ENCODE results near the gene ZNF672. TPM values are rescaled to one million over a fixed set of nuclear protein-coding genes. Genes with fewer than 3 reads are reported as not detected.

ZNF672 gene
- total RNA-seq, 1 experiment from 2014 or later, result 27.6 TPM

DNA sequence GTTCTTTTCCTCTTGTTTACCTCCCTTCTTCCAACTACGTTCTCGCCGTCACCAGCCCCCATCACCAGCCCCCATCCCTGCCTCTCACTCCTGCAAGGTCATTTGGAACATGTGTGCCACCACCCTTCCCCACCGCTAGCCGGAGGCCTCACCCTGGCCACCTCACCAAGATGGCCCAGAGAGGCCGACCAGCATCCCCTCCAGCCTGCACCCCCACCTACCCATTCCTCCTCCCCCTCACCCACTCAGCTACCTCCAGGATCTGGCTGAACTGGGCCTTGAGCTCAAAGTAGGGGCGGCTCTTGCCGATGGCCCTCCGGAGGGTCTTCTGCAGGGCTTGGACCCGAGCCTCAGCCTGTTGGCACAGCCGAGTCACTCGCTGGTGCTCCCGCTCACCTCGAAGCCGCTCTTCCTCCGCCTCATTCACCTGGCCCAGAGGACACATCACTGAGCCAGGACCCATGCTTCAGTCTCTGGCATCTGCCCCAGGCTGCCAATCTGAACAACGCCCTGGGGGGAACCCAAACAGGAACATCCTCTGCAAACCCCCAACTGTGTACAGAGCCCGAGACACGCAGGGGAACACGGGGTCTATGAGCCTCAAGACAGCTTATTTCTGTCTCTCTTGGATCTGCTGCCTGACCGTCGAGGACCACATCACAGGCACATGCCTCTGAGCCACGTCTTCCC is 25.1 kb upstream of the ZNF672 start:
- no peaks in the 10 kb centered on the region for H4K20me1 ChIP-seq (ENCODE audit: insufficient read depth)
- TF ChIP-seq RAD21 (IDR thresholded peaks at IDR 0.05; ENCODE audit: low read depth), result no peak
- no peak for TF ChIP-seq FOSL1 (IDR thresholded peaks at IDR 0.05; ENCODE audit: low read depth)
- no peak for TF ChIP-seq CEBPB (IDR thresholded peaks at IDR 0.05; ENCODE audit: low read depth)
- TF ChIP-seq CTCF (IDR thresholded peaks at IDR 0.05 in 2 of 3, conservative IDR thresholded peaks at IDR 0.05 in 1 of 3; ENCODE audit: borderline replicate concordance in 1 of 3, insufficient read depth in 1 of 3, low read depth in 2 of 3, low read length in 2 of 3), result no peak
- no peak for TF ChIP-seq REST (IDR thresholded peaks at IDR 0.05; ENCODE audit: low read depth)
- TF ChIP-seq ELF1 (IDR thresholded peaks at IDR 0.05; ENCODE audit: borderline replicate concordance, low read depth), result no peak
- no peak for TF ChIP-seq EZH2phosphoT487 (IDR thresholded peaks at IDR 0.05; ENCODE audit: borderline replicate concordance)
- TF ChIP-seq CBX3 (IDR thresholded peaks at IDR 0.05; ENCODE audit: low read depth), result no peak
- TF ChIP-seq ZNF274 (IDR thresholded peaks at IDR 0.05; ENCODE audit: low read depth, low read length), result no peak
- TF ChIP-seq POLR2AphosphoS5 (IDR thresholded peaks at IDR 0.05; ENCODE audit: low read depth, low read length), result no peak
- no peak for TF ChIP-seq EGR1 (IDR thresholded peaks at IDR 0.05; ENCODE audit: low read depth)
- no peak for TF ChIP-seq YY1 (IDR thresholded peaks at IDR 0.05; ENCODE audit: extremely low read depth, insufficient replicate concordance, low read depth, low read length)
- no peak for TF ChIP-seq ATF3 (IDR thresholded peaks at IDR 0.05)
- no peak for TF ChIP-seq TCF7L2 (IDR thresholded peaks at IDR 0.05; ENCODE audit: borderline replicate concordance, extremely low read depth, insufficient read depth, insufficient read length)
- TF ChIP-seq ZFX (IDR thresholded peaks at IDR 0.05), result no peak
- TF ChIP-seq EZH2 (IDR thresholded peaks at IDR 0.05), result no peak
- no peak for TF ChIP-seq SIN3A (IDR thresholded peaks at IDR 0.05; ENCODE audit: low read depth)
- no peak for TF ChIP-seq ZBTB33 (IDR thresholded peaks at IDR 0.05; ENCODE audit: extremely low read depth, insufficient replicate concordance, low read length)
- H3K27ac ChIP-seq (ENCODE audit: low read depth, low read length), result no peak overlapping the region
- no peak overlapping the region for H3K4me2 ChIP-seq (ENCODE audit: low read length)
- H3K27me3 ChIP-seq (ENCODE audit: insufficient read depth, low read length), result no peaks in the 10 kb centered on the region
- no peaks in the 10 kb centered on the region for H3K4me1 ChIP-seq (ENCODE audit: control insufficient read depth in 1 of 2, insufficient read depth in 2 of 2, low read length in 2 of 2)
- RAD21 ChIA-PET (ENCODE audit: low non-redundant PET in 1 of 2, low total read pairs in 2 of 2, uncharacterized antibody in 2 of 2, unreplicated experiment in 2 of 2), result no interaction called here
- H3K9me2 ChIP-seq (ENCODE audit: insufficient read depth), result no peaks in the 10 kb centered on the region
- no peak overlapping the region for H3K9ac ChIP-seq (ENCODE audit: low read length)
- H3K79me2 ChIP-seq (ENCODE audit: insufficient read depth, low read length), result no peaks in the 10 kb centered on the region; the same call in 1 of the 2 replicates
- intact Hi-C loops (cut with micrococcal nuclease), result no loop called here
- no peaks in the 10 kb centered on the region for H3K9me3 ChIP-seq (ENCODE audit: control insufficient read depth in 1 of 2, insufficient read depth in 1 of 2, low read depth in 1 of 2, low read length in 2 of 2)
- POLR2A ChIA-PET, result no interaction called here
- no peak for DNase-seq (ENCODE audit: low read depth, low spot score)
- no TSS peak for BruUV-seq (replicated peaks)
- CTCF ChIA-PET, result no interaction called here
- no peak overlapping the region for H3K4me3 ChIP-seq (replicated peaks in 1 of 2; ENCODE audit: low read depth in 1 of 2, low read length in 2 of 2)
- no peak for ATAC-seq
- no peak overlapping the region for H2AFZ ChIP-seq (ENCODE audit: low read depth, low read length, poor library complexity, severe bottlenecking)
- peaks cover 6 to 26% of the 10 kb centered on the region in 2 experiments; a peak in 3 of 4 replicates for H3K36me3 ChIP-seq (ENCODE audit: control insufficient read depth in 1 of 2, insufficient read depth in 2 of 2, low read length in 2 of 2)
